GM21360 (cell line): ENCODE results near the gene CD37.
"Not testable (repeated sequence)": the region's sequence is repeated elsewhere in the genome, so short reads cannot be mapped to it uniquely, and the experiment has no call there.

Source experiments
- ATAC-seq: cut with Tn5 transposase; IDR thresholded peaks from one replicate; pipeline ENCODE4 v1.9.1; 2021; ENCODE audit warnings: mild to moderate bottlenecking, moderate library complexity; ENCODE audit not compliant: unreplicated experiment

CD37 gene

GRCh38 chr19:49373174-49373573, 38.0 kb downstream of the CD37 start:
- ATAC-seq = not testable (repeated sequence)

- no peak for ATAC-seq
Observed at GRCh38 chr19:49374665-49375434, 39.6 kb downstream of the CD37 start.

GRCh38 chr19:49378512-49378911, 43.3 kb downstream of the CD37 start:
- ATAC-seq = no peak

- no peak for ATAC-seq
Observed at GRCh38 chr19:49380391-49380790, 45.2 kb downstream of the CD37 start.

GRCh38 chr19:49382639-49383038, 47.4 kb downstream of the CD37 start:
- ATAC-seq = no peak

- ATAC-seq = no peak
Observed at GRCh38 chr19:49383599-49383998, 48.4 kb downstream of the CD37 start.

GRCh38 chr19:49387936-49388372, 52.7 kb downstream of the CD37 start, which contains the start of gene KASH5:
Gene KASH5, plus strand, starts transcription at chr19:49388249. Its CDS starts 2,635 bp downstream, at chr19:49390884.
- ATAC-seq = no peak

- no peak for ATAC-seq
Observed at GRCh38 chr19:49389406-49389805, 54.2 kb downstream of the CD37 start.
